GM12878 (cell line): ENCODE results near the gene CTIF. TPM values are rescaled to one million over a fixed set of nuclear protein-coding genes. Genes with fewer than 3 reads are reported as not detected.
A peak's percentile ranks its signal among the peaks of the same experiment; 100 is the strongest.

Source experiments
- ATF3 ChIP-seq: IDR thresholded peaks from 2 replicates; pipeline ENCODE4 v1.6.1; 2011; ENCODE audit warnings: low read depth, mild to moderate bottlenecking, low read length, moderate library complexity, borderline replicate concordance; ENCODE audit errors: extremely low read depth
- BHLHE40 ChIP-seq, 2 experiments: fragments of 450-650 bp in 1 of 2; IDR thresholded peaks; 2 replicates each; pipeline ENCODE4 v1.6.1; 2011 to 2017; ENCODE audit warnings: low read depth in 2 of 2, borderline replicate concordance in 1 of 2, improper control_type of control experiment in 1 of 2, low read length in 1 of 2, mild to moderate bottlenecking in 1 of 2
- CUX1 ChIP-seq: IDR thresholded peaks from 2 replicates; pipeline ENCODE4 v1.6.1; 2012; ENCODE audit warnings: improper control_type of control experiment, low read depth, low read length; ENCODE audit not compliant: insufficient replicate concordance
- DPF2 ChIP-seq: fragments of 450-650 bp; IDR thresholded peaks from 2 replicates; pipeline ENCODE4 v1.6.1; 2017; ENCODE audit warnings: mild to moderate bottlenecking
- EED ChIP-seq: sonication (generic); IDR thresholded peaks from 2 replicates; pipeline ENCODE4 v1.6.1; 2016; ENCODE audit warnings: antibody characterized with exemption, low read depth
- GATAD2B ChIP-seq: fragments of 450-650 bp; conservative IDR thresholded peaks from 2 replicates; pipeline ENCODE4 v1.6.1; 2017; ENCODE audit warnings: low read depth, mild to moderate bottlenecking, moderate library complexity
- IKZF2 ChIP-seq, 2 experiments: fragments of 450-650 bp; IDR thresholded peaks; 2 replicates each; pipeline ENCODE4 v1.6.1; 2017; ENCODE audit warnings: mild to moderate bottlenecking in 2 of 2, moderate library complexity in 2 of 2
- NFYB ChIP-seq: IDR thresholded peaks from 2 replicates; pipeline ENCODE4 v1.6.1; 2011; ENCODE audit warnings: low read depth, mild to moderate bottlenecking, low read length, improper control_type of control experiment, moderate library complexity; ENCODE audit not compliant: insufficient read depth
- NR2C1 ChIP-seq: fragments of 450-650 bp; IDR thresholded peaks from 2 replicates; pipeline ENCODE4 v1.6.1; 2017; ENCODE audit warnings: antibody characterized with exemption, mild to moderate bottlenecking, moderate library complexity
- PKNOX1 ChIP-seq: fragments of 450-650 bp; IDR thresholded peaks from 2 replicates; pipeline ENCODE4 v1.6.1; 2016; ENCODE audit warnings: mild to moderate bottlenecking
- RB1 ChIP-seq: fragments of 450-650 bp; formaldehyde crosslinking; IDR thresholded peaks from 2 replicates; pipeline ENCODE4 v1.6.1; 2017; ENCODE audit warnings: mild to moderate bottlenecking, borderline replicate concordance
- RBBP5 ChIP-seq: fragments of 200-600 bp; sonication (generic); conservative IDR thresholded peaks from 2 replicates; pipeline ENCODE4 v1.6.1; 2016
- RUNX3 ChIP-seq: IDR thresholded peaks from 2 replicates; pipeline ENCODE4 v1.6.1; 2012; ENCODE audit warnings: low read length, inconsistent platforms
- SMARCA5 ChIP-seq: fragments of 450-650 bp; IDR thresholded peaks from 2 replicates; pipeline ENCODE4 v1.6.1; 2017; ENCODE audit warnings: mild to moderate bottlenecking
- STAT1 ChIP-seq: fragments of 450-650 bp; conservative IDR thresholded peaks from 2 replicates; pipeline ENCODE4 v1.6.1; 2014; ENCODE audit warnings: antibody characterized with exemption, mild to moderate bottlenecking
- YY1 ChIP-seq: IDR thresholded peaks from 2 replicates; pipeline ENCODE4 v1.6.1; 2011; ENCODE audit warnings: low read depth, mild to moderate bottlenecking, low read length
- polyA plus RNA-seq, 11 experiments: library from polyadenylated mRNA; depleted of rRNA in 4 of 11; unstranded in 6 of 11; stranded (reverse) in 5 of 11; fragments of >200 nt; fragmentation: Nextera tagmentation in 4 of 11; fragmentation: Illumina TruSeq in 1 of 11; extraction: Ambion mirVana in 4 of 11; extraction: Trizol in 1 of 11; gene quantifications; 1 replicate in 1 of 11; 2 replicates in 10 of 11; pipeline versions ENCODE4 v1.2.1 to v1.2.3, GENCODE V29; 2011 to 2016; ENCODE audit warnings: inconsistent platforms in 2 of 11, missing spikeins in 2 of 11, low read depth in 1 of 11
- total RNA-seq, 4 experiments: library from RNA; depleted of rRNA in 3 of 4; stranded (reverse); fragments of >200 nt in 3 of 4; fragmentation: Illumina TruSeq in 1 of 4; extraction: Trizol in 1 of 4; gene quantifications; 2 replicates each; pipeline versions ENCODE4 v1.2.1 to v1.2.3, GENCODE V29; 2013 to 2021
- TF ChIP-seq, protein P1 (sequence below): IDR thresholded peaks from 2 replicates; pipeline ENCODE4 v1.6.1; 2011; ENCODE audit warnings: low read depth, low read length, improper control_type of control experiment, borderline replicate concordance
- TF ChIP-seq, protein P2 (sequence below): fragments of 450-650 bp; IDR thresholded peaks from 2 replicates; pipeline ENCODE4 v1.6.1; 2017; ENCODE audit warnings: mild to moderate bottlenecking, moderate library complexity

The CTIF gene
- total and polyA plus RNA-seq, 10 of the 15 experiments (the other 5 are each of a cell fraction or from before 2014, with no cell fraction given) = 0.06 to 11.6 (median 2.5) TPM

DNA sequence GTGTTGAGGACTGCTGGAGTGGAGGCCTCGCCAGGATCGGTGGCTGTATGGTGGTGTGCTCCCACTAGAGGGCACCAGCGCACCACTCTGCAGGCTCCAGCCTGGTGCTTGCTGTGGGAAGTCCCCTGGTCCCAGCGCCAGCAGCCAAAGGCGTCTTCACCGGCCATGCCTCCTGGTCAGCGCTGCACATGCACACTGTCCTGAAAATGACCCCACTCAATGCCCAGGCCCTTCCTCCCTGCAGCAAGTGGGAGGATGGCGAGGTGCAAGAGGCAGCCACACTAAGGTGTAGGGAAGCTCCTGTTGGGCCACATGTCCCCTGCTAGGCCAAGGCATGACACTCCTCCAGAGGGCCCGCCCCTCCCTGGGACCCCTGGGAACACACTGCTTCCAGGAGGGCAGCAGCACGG lies 136.5 kb downstream of the CTIF start (continued):
- TF ChIP-seq CUX1 (no peak), IKZF2 (IDR thresholded peaks at IDR 0.05) (no peak), BHLHE40 (IDR thresholded peaks at IDR 0.05; ENCODE audit: borderline replicate concordance in 1 of 2, low read depth in 2 of 2, low read length in 1 of 2) (peak; percentile 26 to 41; a peak in 2 of 4 replicates), YY1 (peak; percentile 62; the same call in 1 of the 2 replicates), ATF3 (no peak), PKNOX1 (no peak), EED (0 out of 2 replicates have a peak, but pooled peaks have one; percentile 20), NFYB (no peak), NR2C1 (no peak), SMARCA5 (peak; percentile 78; the same call in 1 of the 2 replicates), RB1 (peak; percentile 64; the same call in 1 of the 2 replicates), RBBP5 (no peak), DPF2 (0 out of 2 replicates have a peak, but pooled peaks have one; percentile 27), STAT1 (no peak), GATAD2B (0 out of 2 replicates have a peak, but pooled peaks have one; percentile 38), RUNX3 (0 out of 2 replicates have a peak, but pooled peaks have one; percentile 32)
- TF ChIP-seq, protein P1, sequence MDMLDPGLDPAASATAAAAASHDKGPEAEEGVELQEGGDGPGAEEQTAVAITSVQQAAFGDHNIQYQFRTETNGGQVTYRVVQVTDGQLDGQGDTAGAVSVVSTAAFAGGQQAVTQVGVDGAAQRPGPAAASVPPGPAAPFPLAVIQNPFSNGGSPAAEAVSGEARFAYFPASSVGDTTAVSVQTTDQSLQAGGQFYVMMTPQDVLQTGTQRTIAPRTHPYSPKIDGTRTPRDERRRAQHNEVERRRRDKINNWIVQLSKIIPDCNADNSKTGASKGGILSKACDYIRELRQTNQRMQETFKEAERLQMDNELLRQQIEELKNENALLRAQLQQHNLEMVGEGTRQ = no peak
- TF ChIP-seq, protein P2, sequence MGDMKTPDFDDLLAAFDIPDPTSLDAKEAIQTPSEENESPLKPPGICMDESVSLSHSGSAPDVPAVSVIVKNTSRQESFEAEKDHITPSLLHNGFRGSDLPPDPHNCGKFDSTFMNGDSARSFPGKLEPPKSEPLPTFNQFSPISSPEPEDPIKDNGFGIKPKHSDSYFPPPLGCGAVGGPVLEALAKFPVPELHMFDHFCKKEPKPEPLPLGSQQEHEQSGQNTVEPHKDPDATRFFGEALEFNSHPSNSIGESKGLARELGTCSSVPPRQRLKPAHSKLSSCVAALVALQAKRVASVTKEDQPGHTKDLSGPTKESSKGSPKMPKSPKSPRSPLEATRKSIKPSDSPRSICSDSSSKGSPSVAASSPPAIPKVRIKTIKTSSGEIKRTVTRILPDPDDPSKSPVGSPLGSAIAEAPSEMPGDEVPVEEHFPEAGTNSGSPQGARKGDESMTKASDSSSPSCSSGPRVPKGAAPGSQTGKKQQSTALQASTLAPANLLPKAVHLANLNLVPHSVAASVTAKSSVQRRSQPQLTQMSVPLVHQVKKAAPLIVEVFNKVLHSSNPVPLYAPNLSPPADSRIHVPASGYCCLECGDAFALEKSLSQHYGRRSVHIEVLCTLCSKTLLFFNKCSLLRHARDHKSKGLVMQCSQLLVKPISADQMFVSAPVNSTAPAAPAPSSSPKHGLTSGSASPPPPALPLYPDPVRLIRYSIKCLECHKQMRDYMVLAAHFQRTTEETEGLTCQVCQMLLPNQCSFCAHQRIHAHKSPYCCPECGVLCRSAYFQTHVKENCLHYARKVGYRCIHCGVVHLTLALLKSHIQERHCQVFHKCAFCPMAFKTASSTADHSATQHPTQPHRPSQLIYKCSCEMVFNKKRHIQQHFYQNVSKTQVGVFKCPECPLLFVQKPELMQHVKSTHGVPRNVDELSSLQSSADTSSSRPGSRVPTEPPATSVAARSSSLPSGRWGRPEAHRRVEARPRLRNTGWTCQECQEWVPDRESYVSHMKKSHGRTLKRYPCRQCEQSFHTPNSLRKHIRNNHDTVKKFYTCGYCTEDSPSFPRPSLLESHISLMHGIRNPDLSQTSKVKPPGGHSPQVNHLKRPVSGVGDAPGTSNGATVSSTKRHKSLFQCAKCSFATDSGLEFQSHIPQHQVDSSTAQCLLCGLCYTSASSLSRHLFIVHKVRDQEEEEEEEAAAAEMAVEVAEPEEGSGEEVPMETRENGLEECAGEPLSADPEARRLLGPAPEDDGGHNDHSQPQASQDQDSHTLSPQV = no peak
